ENCODE measurements around the gene SYDE1.

SYDE1 gene

GRCh38 chr19:15138427-15138826 is 31.2 kb downstream of the SYDE1 start:
- TF ChIP-seq, protein P1, sequence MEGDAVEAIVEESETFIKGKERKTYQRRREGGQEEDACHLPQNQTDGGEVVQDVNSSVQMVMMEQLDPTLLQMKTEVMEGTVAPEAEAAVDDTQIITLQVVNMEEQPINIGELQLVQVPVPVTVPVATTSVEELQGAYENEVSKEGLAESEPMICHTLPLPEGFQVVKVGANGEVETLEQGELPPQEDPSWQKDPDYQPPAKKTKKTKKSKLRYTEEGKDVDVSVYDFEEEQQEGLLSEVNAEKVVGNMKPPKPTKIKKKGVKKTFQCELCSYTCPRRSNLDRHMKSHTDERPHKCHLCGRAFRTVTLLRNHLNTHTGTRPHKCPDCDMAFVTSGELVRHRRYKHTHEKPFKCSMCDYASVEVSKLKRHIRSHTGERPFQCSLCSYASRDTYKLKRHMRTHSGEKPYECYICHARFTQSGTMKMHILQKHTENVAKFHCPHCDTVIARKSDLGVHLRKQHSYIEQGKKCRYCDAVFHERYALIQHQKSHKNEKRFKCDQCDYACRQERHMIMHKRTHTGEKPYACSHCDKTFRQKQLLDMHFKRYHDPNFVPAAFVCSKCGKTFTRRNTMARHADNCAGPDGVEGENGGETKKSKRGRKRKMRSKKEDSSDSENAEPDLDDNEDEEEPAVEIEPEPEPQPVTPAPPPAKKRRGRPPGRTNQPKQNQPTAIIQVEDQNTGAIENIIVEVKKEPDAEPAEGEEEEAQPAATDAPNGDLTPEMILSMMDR (conservative IDR thresholded peaks at IDR 0.05; ENCODE audit: control insufficient read depth, insufficient read depth, low read depth, low read length): no peak

GRCh38 chr19:15141143-15141542 is 33.9 kb downstream of the SYDE1 start:
- H3K4me3 ChIP-seq (ENCODE audit: control insufficient read depth, low read depth, low read length): no peak overlapping the region
- TF ChIP-seq, protein P1 (conservative IDR thresholded peaks at IDR 0.05; ENCODE audit: control insufficient read depth, insufficient read depth, low read depth, low read length): no peak
- no peak for DNase-seq (ENCODE audit: low read depth)

More at GRCh38 chr19:15138427-15138826, 31.2 kb downstream of the SYDE1 start:
- DNase-seq (ENCODE audit: low read depth): no peak
- no peak overlapping the region for H3K4me3 ChIP-seq (ENCODE audit: control insufficient read depth, low read depth, low read length)

DNA sequence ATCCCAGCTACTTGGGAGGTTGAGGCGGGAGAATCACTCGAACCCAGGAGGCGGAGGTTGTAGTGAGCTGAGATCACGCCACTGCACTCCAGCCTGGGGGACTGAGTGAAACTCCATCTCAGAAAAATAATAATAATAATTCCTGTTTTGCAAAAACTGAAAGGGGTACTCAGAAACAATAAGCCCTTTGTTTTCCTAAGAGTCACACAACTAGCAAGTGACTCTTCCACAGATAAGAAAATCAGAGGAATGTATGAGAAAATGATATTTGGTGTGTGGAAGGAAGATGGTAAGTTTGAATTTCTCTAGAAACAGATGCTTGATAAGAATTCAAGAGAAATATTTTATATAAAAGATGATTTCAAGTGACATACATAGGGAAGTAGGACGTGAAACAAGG is 35.1 kb downstream of the SYDE1 start:
- DNase-seq (ENCODE audit: low read depth): no peak
- TF ChIP-seq, protein P1 (conservative IDR thresholded peaks at IDR 0.05; ENCODE audit: control insufficient read depth, insufficient read depth, low read depth, low read length): no peak
- H3K4me3 ChIP-seq (ENCODE audit: control insufficient read depth, low read depth, low read length): no peak overlapping the region

- no peak overlapping the region for H3K4me3 ChIP-seq (ENCODE audit: control insufficient read depth, low read depth, low read length)
- TF ChIP-seq, protein P1 (conservative IDR thresholded peaks at IDR 0.05; ENCODE audit: control insufficient read depth, insufficient read depth, low read depth, low read length): no peak
- DNase-seq (ENCODE audit: low read depth): peak; percentile 32
These were observed 36.9 kb downstream of the SYDE1 start for GRCh38 chr19:15144046-15144646.

- TF ChIP-seq, protein P1 (conservative IDR thresholded peaks at IDR 0.05; ENCODE audit: control insufficient read depth, insufficient read depth, low read depth, low read length): no peak
- no peak overlapping the region for H3K4me3 ChIP-seq (ENCODE audit: control insufficient read depth, low read depth, low read length)
- DNase-seq (ENCODE audit: low read depth): no peak
These were observed 39.9 kb downstream of the SYDE1 start for GRCh38 chr19:15147090-15147489.

DNA sequence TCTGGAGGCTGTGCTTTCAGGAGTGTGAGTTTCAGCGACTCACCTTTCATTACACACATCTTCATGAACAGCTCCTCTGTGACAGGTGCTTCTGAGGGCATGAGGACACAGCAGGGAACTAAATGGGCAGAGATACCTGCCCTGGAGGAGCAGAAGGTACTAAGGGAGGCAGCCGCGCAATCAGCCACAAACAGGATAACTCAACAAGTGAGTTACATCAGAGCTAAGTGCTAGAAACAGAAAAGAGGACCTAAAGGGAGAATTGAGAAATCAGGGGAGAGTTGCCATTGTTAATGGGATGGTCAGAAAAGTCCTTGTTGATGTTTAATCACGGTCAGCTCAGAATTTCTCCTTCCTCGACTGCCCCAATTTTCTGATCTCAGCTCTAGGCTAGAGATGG is 42.5 kb downstream of the SYDE1 start:
- H3K4me3 ChIP-seq (ENCODE audit: control insufficient read depth, low read depth, low read length): no peak overlapping the region
- DNase-seq (ENCODE audit: low read depth): no peak
- TF ChIP-seq, protein P1 (conservative IDR thresholded peaks at IDR 0.05; ENCODE audit: control insufficient read depth, insufficient read depth, low read depth, low read length): no peak

Data from fibroblast of mammary gland (primary cell).